SJSA1 (cell line): ENCODE measurements around the gene FXYD7. TPM values are rescaled to one million over a fixed set of nuclear protein-coding genes. Genes with fewer than 3 reads are reported as not detected.
A peak's percentile ranks its signal among the peaks of the same experiment; 100 is the strongest.

Source experiments
- DNase-seq, 2 experiments: peaks; one replicate each; pipeline ENCODE4 v3.0.0-alpha.2; 2015 to 2020; ENCODE audit warnings: low spot score in 2 of 2, low read depth in 1 of 2
- H3K27ac ChIP-seq: fragments of 250-450 bp; sonication (Bioruptor Pico); 2 replicates; pipeline ENCODE4 v1.5.1; 2020; ENCODE audit warnings: mild to moderate bottlenecking, moderate library complexity
- H3K27me3 ChIP-seq: fragments of 250-450 bp; sonication (Bioruptor Pico); replicated peaks from 2 replicates; pipeline ENCODE4 v1.5.1; 2020; ENCODE audit warnings: mild to moderate bottlenecking, moderate library complexity
- H3K36me3 ChIP-seq: fragments of 250-450 bp; sonication (Bioruptor Pico); 2 replicates; pipeline ENCODE4 v1.5.1; 2020; ENCODE audit warnings: mild to moderate bottlenecking
- H3K4me1 ChIP-seq: fragments of 250-450 bp; sonication (Bioruptor Pico); replicated peaks from 2 replicates; pipeline ENCODE4 v1.6.1; 2021; ENCODE audit warnings: mild to moderate bottlenecking
- H3K4me3 ChIP-seq: fragments of 250-450 bp; sonication (Bioruptor Pico); 2 replicates; pipeline ENCODE4 v1.5.1; 2020; ENCODE audit warnings: mild to moderate bottlenecking
- H3K9me3 ChIP-seq: fragments of 250-450 bp; sonication (Bioruptor Pico); replicated peaks from 2 replicates; pipeline ENCODE4 v1.5.1; 2020; ENCODE audit warnings: mild to moderate bottlenecking
- total RNA-seq: library from RNA; depleted of rRNA; stranded (reverse); fragments of >200 nt; shearing (Covaris generic); gene quantifications from 2 replicates; pipeline ENCODE4 v1.2.3, GENCODE V29; 2014

The FXYD7 gene
- total RNA-seq, 1 experiment from 2014 or later, result not detected

DNA sequence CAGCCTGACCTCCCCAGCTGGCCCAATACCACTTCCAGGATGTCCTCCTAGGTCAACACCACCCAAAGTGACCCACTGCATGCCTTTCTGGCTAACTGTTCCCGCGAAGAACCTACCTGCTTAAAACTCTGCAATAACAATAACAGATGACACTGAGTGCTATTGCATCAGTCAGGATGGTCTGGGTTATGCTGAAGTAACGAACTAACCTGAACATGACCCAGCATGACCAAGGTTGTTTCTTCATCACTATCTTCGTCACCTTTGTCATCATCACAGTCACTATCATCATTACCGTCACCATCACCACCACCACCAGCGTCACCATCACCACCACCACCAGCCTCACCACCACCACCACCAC lies 38.0 kb upstream of the FXYD7 start:
- H3K36me3 ChIP-seq, result no peaks in the 10 kb centered on the region
- H3K9me3 ChIP-seq, result no peaks in the 10 kb centered on the region
- no peaks in the 10 kb centered on the region; the same call in 1 of the 2 replicates for H3K4me1 ChIP-seq
- no peak overlapping the region for H3K27ac ChIP-seq
- H3K4me3 ChIP-seq, result no peak overlapping the region
- no peak for DNase-seq
- no peaks in the 10 kb centered on the region for H3K27me3 ChIP-seq

DNA sequence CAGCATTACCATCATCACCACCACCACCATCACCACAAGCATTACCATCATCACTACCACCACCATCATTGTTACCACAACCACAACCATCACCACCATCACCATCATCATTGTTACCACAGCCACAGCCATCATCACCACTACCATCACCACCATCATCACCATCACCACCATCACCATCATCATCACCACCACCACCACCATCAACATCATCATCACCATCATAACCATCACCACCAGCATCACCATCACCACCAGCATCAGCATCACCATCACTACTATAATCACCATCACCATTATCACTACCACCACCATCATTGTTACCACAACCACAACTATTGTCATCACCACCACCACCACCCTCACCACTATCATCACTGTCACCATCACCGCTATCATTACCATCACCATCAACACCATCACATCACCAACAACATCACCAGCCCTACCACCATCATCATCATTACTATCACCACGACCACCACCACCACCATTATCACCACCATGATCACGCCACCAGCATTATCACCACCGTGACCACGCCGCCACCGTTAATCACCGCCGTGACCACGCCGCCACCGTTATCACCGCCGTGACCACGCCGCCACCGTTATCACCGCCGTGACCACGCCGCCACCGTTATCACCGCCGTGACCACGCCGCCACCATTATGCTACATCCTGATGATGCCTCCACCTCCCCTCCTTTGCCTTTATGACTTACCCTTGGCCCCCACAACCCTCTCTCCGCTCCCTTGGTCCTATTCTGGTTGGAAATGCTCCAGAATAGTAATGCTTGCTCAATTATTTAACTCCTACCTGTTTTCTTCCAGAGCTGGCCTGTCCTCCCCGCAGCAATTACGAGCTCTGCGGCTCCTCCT lies 37.4 kb upstream of the FXYD7 start:
- H3K27me3 ChIP-seq, result no peaks in the 10 kb centered on the region
- H3K36me3 ChIP-seq, result no peaks in the 10 kb centered on the region
- no peaks in the 10 kb centered on the region for H3K9me3 ChIP-seq
- no peak overlapping the region for H3K27ac ChIP-seq
- DNase-seq, result no peak
- H3K4me3 ChIP-seq, result no peak overlapping the region
- no peaks in the 10 kb centered on the region; the same call in 1 of the 2 replicates for H3K4me1 ChIP-seq

DNA sequence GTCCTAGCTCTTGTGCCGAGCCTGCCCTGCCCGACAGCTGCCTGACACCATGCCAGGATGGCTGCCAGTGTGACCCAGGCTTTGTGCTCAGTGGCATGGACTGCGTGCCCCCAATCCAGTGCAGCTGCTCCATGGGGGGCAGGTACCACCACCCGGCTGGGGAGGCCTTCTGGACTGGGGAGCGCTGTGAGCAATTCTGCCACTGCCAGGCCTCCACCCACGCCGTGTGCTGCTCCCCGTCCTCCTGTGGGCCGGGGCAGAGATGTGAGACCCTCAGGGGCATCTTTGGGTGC lies 36.8 kb upstream of the FXYD7 start:
- Histone ChIP-seq H3K9me3 (no peaks in the 10 kb centered on the region), H3K27ac (no peak overlapping the region), H3K4me3 (no peak overlapping the region)

DNA sequence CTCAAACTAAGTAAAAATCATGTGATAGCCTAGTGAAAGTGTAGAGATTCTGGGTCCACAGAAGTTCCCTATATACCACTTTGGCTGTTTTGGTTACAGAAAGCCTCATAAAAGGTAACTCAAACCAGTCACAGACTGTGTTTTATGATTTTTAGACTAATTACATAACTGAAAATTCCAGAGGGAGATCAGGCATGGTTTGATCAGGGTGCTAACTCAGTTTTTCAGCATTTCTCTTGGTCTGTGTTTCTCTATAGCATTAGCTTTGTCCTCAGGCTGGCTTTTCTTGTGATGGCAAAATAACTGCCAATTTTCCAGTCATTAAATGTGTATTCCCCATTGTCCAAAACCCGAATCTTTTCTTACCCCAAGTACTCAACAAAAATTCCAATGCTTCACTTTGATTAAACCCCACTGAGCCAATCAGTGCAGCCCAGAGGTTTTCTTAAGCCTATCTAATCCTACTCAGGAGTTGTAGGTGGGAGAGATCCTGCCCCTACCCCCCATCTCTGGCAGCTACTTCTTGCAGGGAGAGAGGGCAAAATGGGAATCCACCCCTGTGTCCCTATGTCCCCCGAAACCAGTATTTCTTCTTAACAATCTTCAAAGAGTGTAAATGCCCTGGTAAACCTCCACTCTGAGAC lies 36.0 kb upstream of the FXYD7 start:
- no peaks in the 10 kb centered on the region for H3K27me3 ChIP-seq

More for the DNA sequence above, 36.8 kb upstream of the FXYD7 start:
- no peak for DNase-seq
- H3K4me1 ChIP-seq, result no peaks in the 10 kb centered on the region; the same call in 1 of the 2 replicates
- no peaks in the 10 kb centered on the region for H3K27me3 ChIP-seq
- H3K36me3 ChIP-seq, result no peaks in the 10 kb centered on the region

DNA sequence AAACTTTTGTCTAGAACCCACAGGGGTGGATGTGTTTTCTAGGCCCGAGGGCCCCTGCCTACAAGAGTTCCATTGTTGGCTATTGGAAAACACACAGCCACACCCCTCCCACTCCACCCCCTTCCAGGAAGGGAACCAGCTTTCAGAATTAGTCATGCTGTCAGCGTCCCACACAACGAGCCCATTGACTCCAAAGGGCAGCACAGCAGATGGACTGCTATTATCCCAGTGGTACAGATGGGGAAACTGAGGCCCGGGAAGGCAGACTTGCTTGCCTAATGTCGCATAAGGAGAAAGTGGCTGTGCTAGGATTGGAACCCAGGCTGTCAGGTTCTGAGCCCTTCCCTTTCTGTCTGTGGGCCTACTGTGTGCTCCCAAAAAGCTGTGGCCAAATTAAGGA lies 35.5 kb upstream of the FXYD7 start:
- H3K27me3 ChIP-seq, result no peaks in the 10 kb centered on the region
- peak in 1 of 2 experiments; percentile 17 for DNase-seq
- no peaks in the 10 kb centered on the region; the same call in 1 of the 2 replicates for H3K4me1 ChIP-seq
- no peaks in the 10 kb centered on the region for H3K36me3 ChIP-seq
- H3K9me3 ChIP-seq, result no peaks in the 10 kb centered on the region
- no peak overlapping the region for H3K27ac ChIP-seq
- H3K4me3 ChIP-seq, result no peak overlapping the region

More for the DNA sequence above, 36.0 kb upstream of the FXYD7 start:
- H3K4me1 ChIP-seq, result no peaks in the 10 kb centered on the region; the same call in 1 of the 2 replicates
- H3K36me3 ChIP-seq, result no peaks in the 10 kb centered on the region
- no peak overlapping the region for H3K4me3 ChIP-seq
- no peak overlapping the region for H3K27ac ChIP-seq
- DNase-seq, result no peak
- H3K9me3 ChIP-seq, result no peaks in the 10 kb centered on the region

DNA sequence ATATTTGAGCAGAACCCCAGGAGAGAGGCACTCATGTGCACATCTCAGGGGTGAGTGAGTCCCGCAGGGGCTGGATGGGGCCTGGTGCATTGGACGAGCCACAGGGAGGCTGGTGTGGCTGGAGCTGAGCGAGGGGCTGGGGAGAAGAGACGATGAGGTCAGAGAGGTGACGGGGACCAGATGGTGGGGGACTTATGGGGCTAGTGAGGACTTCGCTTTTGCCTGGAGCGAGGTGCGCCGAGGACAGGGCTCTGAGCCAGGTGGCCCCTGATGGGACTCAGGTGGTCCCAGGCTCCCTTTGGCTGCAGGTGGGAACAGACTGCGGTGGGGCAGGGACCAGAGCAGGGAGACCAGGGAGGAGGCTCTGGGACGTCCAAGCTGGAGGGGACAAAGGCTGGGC lies 34.3 kb upstream of the FXYD7 start:
- Histone ChIP-seq H3K9me3 (no peaks in the 10 kb centered on the region), H3K36me3 (no peaks in the 10 kb centered on the region), H3K4me1 (no peaks in the 10 kb centered on the region; the same call in 1 of the 2 replicates), H3K27me3 (no peaks in the 10 kb centered on the region), H3K4me3 (no peak overlapping the region), H3K27ac (no peak overlapping the region)
- no peak for DNase-seq

DNA sequence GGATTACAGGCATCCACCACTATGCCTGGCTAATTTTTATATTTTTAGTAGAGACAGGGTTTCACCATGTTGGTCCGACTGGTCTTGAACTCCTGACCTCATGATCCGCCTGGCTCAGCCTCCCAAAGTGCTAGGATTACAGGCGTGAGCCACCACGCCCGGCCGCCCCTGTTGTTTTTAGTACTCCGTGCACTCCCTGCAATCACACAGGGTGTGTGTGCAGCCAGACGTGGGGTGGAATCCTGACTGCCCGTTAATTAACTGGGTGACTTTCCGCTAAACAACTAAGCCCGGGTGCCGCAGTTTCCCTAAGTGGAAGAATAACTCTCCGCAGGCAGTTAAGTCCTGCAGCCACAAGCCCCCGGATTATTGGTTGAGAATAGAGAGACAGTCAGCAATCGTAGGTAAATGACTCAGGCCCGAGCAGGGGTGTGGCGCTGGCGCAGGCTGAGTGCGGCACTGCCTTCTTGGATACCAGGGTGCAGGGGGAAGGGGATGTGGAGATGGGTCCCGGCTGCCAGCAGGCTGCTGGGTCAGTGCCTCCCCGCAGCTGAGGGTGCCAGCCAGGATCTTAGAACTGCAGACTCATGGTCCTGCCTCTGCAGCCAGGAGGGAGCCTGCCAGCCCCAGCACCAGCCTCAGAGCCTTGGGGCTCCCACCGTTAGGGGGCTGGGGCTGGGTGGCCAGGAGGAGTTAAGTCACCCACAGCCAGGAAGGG lies 33.5 kb upstream of the FXYD7 start:
- Histone ChIP-seq H3K27ac (no peak overlapping the region), H3K36me3 (no peaks in the 10 kb centered on the region), H3K9me3 (no peaks in the 10 kb centered on the region), H3K4me3 (no peak overlapping the region), H3K27me3 (no peaks in the 10 kb centered on the region), H3K4me1 (no peaks in the 10 kb centered on the region; the same call in 1 of the 2 replicates)
- no peak for DNase-seq

DNA sequence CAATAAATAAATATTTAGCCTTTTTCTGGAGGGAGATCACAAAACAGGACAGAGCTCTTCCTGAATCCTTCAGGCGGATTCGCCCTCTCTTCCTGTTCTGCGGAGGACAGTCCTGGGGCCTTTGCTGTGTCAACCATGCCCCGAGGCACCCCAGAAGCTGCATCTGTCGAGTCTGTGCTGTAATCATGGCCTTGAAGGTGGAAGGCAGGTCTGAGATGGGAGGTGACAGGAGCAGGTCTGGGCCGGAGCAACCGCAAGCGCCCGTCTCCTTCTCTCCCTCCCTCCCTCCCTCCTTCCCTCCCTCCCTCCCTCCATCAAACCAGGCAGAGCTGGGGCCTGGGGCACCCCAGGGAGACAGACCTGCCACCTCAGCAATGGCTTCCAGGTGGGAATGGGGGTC lies 32.1 kb upstream of the FXYD7 start:
- Histone ChIP-seq H3K9me3 (no peaks in the 10 kb centered on the region), H3K4me3 (no peak overlapping the region), H3K4me1 (no peaks in the 10 kb centered on the region; the same call in 1 of the 2 replicates), H3K27ac (no peak overlapping the region), H3K36me3 (no peaks in the 10 kb centered on the region), H3K27me3 (no peaks in the 10 kb centered on the region)
- no peak for DNase-seq

DNA sequence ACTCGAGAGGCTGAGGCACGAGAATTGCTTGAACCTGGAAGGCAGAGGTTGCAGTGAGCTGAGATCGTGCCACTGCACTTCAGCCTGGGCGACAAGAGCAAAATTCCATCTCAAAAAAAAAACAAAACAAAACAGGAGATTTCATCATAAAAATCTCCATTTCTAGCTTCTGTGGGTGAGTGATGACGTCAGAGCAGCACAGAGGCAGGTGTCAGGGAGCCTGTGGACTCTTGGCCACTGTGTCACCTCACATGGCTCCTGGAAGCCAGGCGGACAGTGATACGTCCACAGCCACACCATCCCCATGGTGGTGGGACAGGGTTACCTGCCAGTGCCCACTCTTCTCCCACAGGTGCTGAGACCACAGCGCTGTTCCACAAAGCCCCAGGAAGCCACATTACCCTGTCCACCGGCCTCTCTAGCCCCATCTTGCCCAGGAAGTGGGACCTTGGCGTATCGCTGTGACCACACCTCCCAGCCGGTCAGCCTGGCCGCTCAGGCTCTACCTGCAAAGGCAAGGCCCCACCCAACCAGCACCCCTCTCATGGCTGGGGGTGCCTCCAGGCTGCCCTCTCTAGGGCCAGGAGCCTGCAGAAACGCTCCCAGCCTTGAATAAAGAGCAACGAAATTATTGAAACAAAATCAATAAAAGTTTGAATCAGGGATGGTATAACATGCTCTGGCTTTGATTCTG lies 29.9 kb upstream of the FXYD7 start:
- Histone ChIP-seq H3K9me3 (no peaks in the 10 kb centered on the region), H3K4me3 (no peak overlapping the region), H3K36me3 (no peaks in the 10 kb centered on the region), H3K27me3 (no peaks in the 10 kb centered on the region), H3K27ac (no peak overlapping the region), H3K4me1 (no peaks in the 10 kb centered on the region)
- DNase-seq, result no peak

DNA sequence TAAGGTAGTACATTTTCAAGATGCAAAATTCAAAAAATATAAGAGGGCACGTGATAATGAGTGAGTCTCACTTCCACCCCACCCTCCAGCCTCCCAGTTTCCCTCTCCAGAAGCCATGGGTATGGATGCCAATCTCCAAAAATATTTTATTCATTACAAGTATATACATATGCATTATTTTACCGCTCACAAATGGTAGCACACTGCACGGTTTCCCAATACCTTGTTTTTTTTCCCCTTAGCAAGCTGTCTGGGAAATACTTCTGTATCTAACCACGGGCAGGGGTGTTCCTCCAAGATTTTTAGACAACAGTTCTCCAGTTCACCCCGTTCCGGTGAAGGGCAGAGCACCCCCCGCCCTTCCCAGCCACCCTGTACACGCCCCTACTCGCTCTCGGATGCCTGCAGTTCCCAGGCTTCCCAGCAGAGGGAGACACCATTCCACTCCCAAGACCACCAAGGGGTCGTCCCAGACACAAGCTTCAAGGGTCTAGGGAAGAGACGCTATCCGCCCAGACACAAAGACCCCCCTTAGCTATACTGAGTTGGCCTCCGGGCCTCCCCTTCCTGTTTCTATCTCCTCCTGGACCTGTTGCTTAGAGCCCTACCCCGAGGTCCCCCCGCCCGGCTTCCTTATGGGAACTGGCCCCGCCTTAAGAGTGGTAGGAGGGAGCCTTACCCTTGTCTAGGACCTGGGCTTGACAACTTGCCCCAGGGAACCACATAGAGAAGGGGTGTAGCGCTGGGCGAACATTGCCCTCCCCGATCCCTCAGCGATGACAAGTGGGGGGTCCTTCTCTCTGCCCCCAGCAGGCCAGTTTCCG lies 28.5 kb upstream of the FXYD7 start:
- no peaks in the 10 kb centered on the region for H3K36me3 ChIP-seq
- H3K4me1 ChIP-seq, result no peaks in the 10 kb centered on the region
- peak in 1 of 2 experiments; percentile 43 for DNase-seq
- H3K4me3 ChIP-seq, result no peak overlapping the region
- no peaks in the 10 kb centered on the region for H3K27me3 ChIP-seq
- H3K27ac ChIP-seq, result no peak overlapping the region
- H3K9me3 ChIP-seq, result no peaks in the 10 kb centered on the region

DNA sequence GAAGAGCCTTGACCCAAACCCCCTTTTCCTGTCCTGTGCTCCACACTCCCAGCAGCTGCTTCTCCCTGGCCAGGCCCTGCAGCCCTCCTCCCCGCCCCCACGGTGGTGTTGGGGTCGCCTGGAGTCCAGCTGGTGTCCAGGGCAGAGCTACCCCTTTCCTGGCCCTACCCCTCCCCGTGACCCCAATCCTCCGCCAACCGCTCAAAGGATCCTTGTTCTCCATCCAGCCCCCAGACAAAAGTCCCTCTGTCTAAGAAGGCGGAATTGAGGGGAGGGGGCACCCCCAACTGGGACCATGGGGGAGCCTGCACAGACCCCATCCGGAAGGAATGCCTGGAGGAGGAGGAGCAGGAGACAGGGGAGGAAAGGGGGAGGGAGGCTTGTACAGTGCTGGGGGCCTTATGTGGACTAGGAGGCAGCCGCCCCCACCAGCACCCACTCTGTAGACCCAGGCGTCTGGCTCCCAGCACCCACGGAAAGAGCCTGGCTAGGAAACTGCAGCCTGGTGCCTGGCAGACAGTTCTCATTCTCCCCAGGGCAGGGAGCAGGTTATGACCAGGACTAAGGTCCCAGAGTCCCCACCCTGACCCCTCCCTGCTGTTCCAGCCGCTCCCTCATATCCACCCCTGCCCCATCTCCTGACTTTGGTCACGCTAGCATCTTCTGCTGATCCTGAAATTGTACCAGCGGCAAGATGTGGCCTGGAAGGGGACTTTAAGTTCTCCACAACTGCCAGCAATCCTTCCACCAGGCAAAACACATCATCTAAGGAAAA lies 27.7 kb upstream of the FXYD7 start, which contains the start of gene FXYD3:
TSS of gene FXYD3 (plus strand) at position 647 of the 775 bp plus-strand sequence. CDS start 3,554 bp downstream, outside the sequence.
- Histone ChIP-seq H3K36me3 (no peaks in the 10 kb centered on the region), H3K27me3 (no peaks in the 10 kb centered on the region), H3K9me3 (no peaks in the 10 kb centered on the region), H3K4me1 (no peaks in the 10 kb centered on the region), H3K4me3 (no peak within 1 kb of the TSS), H3K27ac (no peak within 1 kb of the TSS)
- no peak for DNase-seq

DNA sequence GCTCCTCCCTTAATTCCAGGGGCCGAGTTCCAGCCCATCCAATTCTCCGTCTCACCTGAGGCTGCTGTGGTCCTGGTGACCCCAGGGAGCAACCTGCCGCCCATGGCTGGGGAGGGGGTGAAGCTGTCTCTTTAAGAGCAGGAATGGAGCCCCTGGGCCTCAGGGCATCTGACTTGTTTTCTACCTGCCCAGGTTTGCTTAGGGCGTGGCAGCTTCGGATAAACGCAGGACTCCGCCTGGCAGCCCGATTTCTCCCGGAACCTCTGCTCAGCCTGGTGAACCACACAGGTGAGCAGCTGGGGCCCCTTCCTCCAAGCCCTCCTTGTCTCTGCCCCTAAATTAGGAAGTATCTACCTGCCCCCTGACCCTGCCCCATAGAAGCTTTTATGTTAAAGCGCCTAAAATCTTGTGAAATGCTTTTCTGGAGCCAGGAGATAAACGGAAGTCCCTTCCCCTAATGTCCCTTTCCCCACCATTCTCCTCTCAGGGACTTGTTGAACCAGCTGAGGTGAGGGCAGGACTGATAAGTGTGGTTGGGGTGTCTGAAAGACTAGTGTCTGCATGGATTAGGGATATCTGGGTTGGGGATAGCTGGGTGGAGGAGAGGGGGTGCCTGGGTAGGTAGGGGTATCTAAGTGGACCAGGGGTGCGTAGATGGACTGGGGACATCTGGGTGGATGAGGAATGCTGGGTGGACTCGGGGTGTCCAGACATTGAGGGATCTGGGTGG lies 26.8 kb upstream of the FXYD7 start:
- no peaks in the 10 kb centered on the region for H3K9me3 ChIP-seq
- no peak overlapping the region for H3K27ac ChIP-seq
- no peak for DNase-seq
- no peaks in the 10 kb centered on the region for H3K4me1 ChIP-seq
- no peaks in the 10 kb centered on the region for H3K27me3 ChIP-seq
- no peak overlapping the region for H3K4me3 ChIP-seq
- H3K36me3 ChIP-seq, result no peaks in the 10 kb centered on the region
